ENCODE results near the gene NACC2. TPM values are rescaled to one million over a fixed set of nuclear protein-coding genes. Genes with fewer than 3 reads are reported as not detected.
A peak's percentile ranks its signal among the peaks of the same experiment; 100 is the strongest.

The NACC2 gene
- total and polyA plus RNA-seq, 9 of the 15 experiments (the other 6 are each of a cell fraction or from before 2014, with no cell fraction given) = 0.70 to 25.1 (median 5.6) TPM

DNA sequence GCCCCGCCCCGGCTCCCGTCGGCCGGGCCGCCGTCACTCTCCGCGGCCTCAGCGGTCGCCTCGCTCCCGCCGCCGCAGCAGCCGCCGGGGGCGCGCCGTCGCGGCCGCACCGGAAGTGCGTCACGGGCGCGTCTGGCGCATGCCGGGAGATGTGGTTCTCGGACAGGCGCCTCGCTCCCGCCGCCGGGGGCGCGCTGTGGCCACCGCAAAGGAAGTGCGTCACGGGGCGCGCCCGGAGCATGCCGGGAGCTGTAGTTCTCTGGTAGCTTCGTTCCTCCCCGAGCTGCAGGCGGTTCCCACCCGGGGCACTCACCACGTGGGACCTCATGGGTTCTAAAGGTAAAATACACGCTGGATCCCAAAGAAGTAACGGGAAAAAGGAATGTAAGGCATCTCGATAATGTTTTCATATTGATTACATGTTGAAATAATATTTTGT lies 133.8 kb downstream of the NACC2 start, which contains the start of gene UBAC1 (continued):
- TF ChIP-seq ZNF253 (CRISPR knock-in tag; conservative IDR thresholded peaks at IDR 0.05) (no peak), ZNF175 (CRISPR knock-in tag; IDR thresholded peaks at IDR 0.05; ENCODE audit: low read depth) (peak; percentile 43; the same call in 1 of the 2 replicates), ZNF408 (CRISPR knock-in tag; IDR thresholded peaks at IDR 0.05; ENCODE audit: low read depth) (no peak), BRD4 (IDR thresholded peaks at IDR 0.05) (no peak), PBX2 (CRISPR knock-in tag; IDR thresholded peaks at IDR 0.05; ENCODE audit: low read depth) (no peak), PBX2 (tag; conservative IDR thresholded peaks at IDR 0.05; ENCODE audit: low read depth) (no peak), MAFG (tag; conservative IDR thresholded peaks at IDR 0.05) (no peak), IRF9 (tag; IDR thresholded peaks at IDR 0.05) (no peak), NUFIP1 (IDR thresholded peaks at IDR 0.05; ENCODE audit: partially characterized antibody) (no peak), KLF10 (CRISPR knock-in tag; IDR thresholded peaks at IDR 0.05) (no peak), ZNF165 (CRISPR knock-in tag; IDR thresholded peaks at IDR 0.05; ENCODE audit: borderline replicate concordance) (no peak), SREBF1 (IDR thresholded peaks at IDR 0.05; ENCODE audit: borderline replicate concordance, low read depth, low read length) (peak; percentile 82; the same call in 1 of the 2 replicates), ZFP30 (CRISPR knock-in tag; IDR thresholded peaks at IDR 0.05; ENCODE audit: borderline replicate concordance) (no peak), CREM (IDR thresholded peaks at IDR 0.05; ENCODE audit: low read depth) (peak; percentile 98), MEF2A (IDR thresholded peaks at IDR 0.05; ENCODE audit: control insufficient read depth, low read depth, low read length) (no peak), MYC (IDR thresholded peaks at IDR 0.05; ENCODE audit: low read depth, low read length) (peak; percentile 90), MYC (CRISPR knock-in tag; IDR thresholded peaks at IDR 0.05; ENCODE audit: borderline replicate concordance, low read depth) (no peak), YBX1 (IDR thresholded peaks at IDR 0.05) (no peak), BCOR (IDR thresholded peaks at IDR 0.05) (no peak), HDGF (IDR thresholded peaks at IDR 0.05) (no peak), CCNT2 (IDR thresholded peaks at IDR 0.05; ENCODE audit: borderline replicate concordance, extremely low read depth, insufficient read length, low read depth, low read length) (peak; percentile 86), FOXJ2 (tag; IDR thresholded peaks at IDR 0.05) (no peak), MTF1 (CRISPR knock-in tag; IDR thresholded peaks at IDR 0.05; ENCODE audit: borderline replicate concordance) (no peak), DNMT1 (IDR thresholded peaks at IDR 0.05) (no peak), CTBP1 (IDR thresholded peaks at IDR 0.05; ENCODE audit: borderline replicate concordance) (peak; percentile 85)
- TF ChIP-seq, protein P1, sequence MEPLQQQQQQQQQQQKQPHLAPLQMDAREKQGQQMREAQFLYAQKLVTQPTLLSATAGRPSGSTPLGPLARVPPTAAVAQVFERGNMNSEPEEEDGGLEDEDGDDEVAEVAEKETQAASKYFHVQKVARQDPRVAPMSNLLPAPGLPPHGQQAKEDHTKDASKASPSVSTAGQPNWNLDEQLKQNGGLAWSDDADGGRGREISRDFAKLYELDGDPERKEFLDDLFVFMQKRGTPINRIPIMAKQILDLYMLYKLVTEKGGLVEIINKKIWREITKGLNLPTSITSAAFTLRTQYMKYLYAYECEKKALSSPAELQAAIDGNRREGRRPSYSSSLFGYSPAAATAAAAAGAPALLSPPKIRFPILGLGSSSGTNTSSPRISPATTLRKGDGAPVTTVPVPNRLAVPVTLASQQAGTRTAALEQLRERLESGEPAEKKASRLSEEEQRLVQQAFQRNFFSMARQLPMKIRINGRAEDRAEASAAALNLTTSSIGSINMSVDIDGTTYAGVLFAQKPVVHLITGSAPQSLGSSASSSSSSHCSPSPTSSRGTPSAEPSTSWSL (CRISPR knock-in tag; IDR thresholded peaks at IDR 0.05; ENCODE audit: borderline replicate concordance) = no peak

Data from K562 (cell line).